Measurements from ENCODE around the gene FOXD2.

FOXD2 gene

DNA sequence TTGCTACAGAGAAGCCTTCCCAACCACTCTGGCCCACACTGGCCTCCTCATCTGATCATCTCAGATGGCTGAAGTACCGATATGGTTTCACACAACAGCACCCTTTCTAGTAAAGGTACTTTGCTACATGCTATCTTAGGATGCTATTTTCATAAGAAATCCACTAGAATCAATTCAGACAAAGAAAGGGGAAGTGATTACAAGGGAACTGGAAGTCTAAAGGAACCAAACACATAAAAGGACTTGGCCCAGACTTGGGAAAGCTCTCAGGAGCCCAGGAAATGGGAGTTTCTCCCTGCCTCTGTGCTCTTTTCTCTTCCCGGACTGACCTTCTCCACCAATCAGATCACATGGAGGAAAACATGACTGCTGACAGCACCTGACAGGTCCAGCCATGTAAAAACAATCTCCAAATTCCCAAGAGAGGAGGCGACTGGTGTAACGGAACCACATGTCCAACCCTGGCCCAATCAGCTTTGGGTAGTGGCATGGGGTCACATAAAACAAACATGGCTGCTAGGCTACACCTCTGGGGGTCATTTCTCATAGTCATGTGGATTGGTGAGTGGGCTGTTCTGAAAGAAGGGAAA is 34.4 kb upstream of the FOXD2 start:
- TF ChIP-seq, protein P1, sequence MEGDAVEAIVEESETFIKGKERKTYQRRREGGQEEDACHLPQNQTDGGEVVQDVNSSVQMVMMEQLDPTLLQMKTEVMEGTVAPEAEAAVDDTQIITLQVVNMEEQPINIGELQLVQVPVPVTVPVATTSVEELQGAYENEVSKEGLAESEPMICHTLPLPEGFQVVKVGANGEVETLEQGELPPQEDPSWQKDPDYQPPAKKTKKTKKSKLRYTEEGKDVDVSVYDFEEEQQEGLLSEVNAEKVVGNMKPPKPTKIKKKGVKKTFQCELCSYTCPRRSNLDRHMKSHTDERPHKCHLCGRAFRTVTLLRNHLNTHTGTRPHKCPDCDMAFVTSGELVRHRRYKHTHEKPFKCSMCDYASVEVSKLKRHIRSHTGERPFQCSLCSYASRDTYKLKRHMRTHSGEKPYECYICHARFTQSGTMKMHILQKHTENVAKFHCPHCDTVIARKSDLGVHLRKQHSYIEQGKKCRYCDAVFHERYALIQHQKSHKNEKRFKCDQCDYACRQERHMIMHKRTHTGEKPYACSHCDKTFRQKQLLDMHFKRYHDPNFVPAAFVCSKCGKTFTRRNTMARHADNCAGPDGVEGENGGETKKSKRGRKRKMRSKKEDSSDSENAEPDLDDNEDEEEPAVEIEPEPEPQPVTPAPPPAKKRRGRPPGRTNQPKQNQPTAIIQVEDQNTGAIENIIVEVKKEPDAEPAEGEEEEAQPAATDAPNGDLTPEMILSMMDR (IDR thresholded peaks at IDR 0.05; ENCODE audit: low read length) = no peak
- TF ChIP-seq EZH2 (IDR thresholded peaks at IDR 0.05; ENCODE audit: borderline replicate concordance, low read length) = no peak
- H3F3A ChIP-seq (ENCODE audit: insufficient read depth, low read length) = no peaks in the 10 kb centered on the region
- H3K4me2 ChIP-seq (ENCODE audit: low read length) = no peak overlapping the region
- H3K27me3 ChIP-seq (ENCODE audit: insufficient read depth, low read length) = no peaks in the 10 kb centered on the region
- no peak overlapping the region for H3K9ac ChIP-seq (ENCODE audit: low read length)
- no peaks in the 10 kb centered on the region for H3K4me1 ChIP-seq (ENCODE audit: insufficient read depth, low read length, severe bottlenecking)
- H4K20me1 ChIP-seq (ENCODE audit: insufficient read depth, low read length) = no peaks in the 10 kb centered on the region
- H3K36me3 ChIP-seq (ENCODE audit: insufficient read depth, low read length) = no peaks in the 10 kb centered on the region
- H3K27ac ChIP-seq (ENCODE audit: low read depth, low read length, poor library complexity, severe bottlenecking) = no peak overlapping the region
- H3K9me3 ChIP-seq (ENCODE audit: low read length) = no peaks in the 10 kb centered on the region
- H3K79me2 ChIP-seq (ENCODE audit: insufficient read depth, low read length) = no peaks in the 10 kb centered on the region
- no peak overlapping the region for H3K4me3 ChIP-seq (ENCODE audit: low read depth, low read length, poor library complexity, severe bottlenecking)
- H3K9me2 ChIP-seq (ENCODE audit: low read depth, low read length) = no peaks in the 10 kb centered on the region
- H2AFZ ChIP-seq (ENCODE audit: low read length) = no peak overlapping the region

DNA sequence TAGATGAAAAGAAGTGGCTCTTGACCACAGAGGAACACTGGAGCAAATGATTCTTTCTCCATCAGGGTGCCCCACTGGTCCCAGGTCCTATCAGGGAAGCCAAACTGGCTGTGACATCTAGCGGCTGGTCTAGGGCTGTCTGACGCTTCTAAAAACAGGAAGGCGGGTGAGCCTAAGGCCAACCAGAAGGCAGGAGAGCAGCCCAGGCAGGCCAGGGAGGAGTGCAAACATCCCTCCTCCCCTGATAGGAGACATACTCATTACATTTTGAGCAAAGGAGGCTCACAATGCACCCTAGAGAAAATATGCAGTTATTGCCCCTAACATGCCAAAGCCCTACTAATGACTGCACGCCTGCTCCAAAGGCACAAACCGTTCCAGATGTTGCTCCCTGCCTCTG is 32.1 kb upstream of the FOXD2 start:
- H3F3A ChIP-seq (ENCODE audit: insufficient read depth, low read length) = no peaks in the 10 kb centered on the region
- H2AFZ ChIP-seq (ENCODE audit: low read length) = no peak overlapping the region
- no peak overlapping the region for H3K9ac ChIP-seq (ENCODE audit: low read length)
- no peak overlapping the region for H3K27ac ChIP-seq (ENCODE audit: low read depth, low read length, poor library complexity, severe bottlenecking)
- H3K9me2 ChIP-seq (ENCODE audit: low read depth, low read length) = no peaks in the 10 kb centered on the region
- H3K9me3 ChIP-seq (ENCODE audit: low read length) = no peaks in the 10 kb centered on the region
- H3K4me3 ChIP-seq (ENCODE audit: low read depth, low read length, poor library complexity, severe bottlenecking) = no peak overlapping the region
- no peak overlapping the region for H3K4me2 ChIP-seq (ENCODE audit: low read length)
- no peaks in the 10 kb centered on the region for H3K36me3 ChIP-seq (ENCODE audit: insufficient read depth, low read length)
- no peaks in the 10 kb centered on the region for H4K20me1 ChIP-seq (ENCODE audit: insufficient read depth, low read length)
- TF ChIP-seq EZH2 (IDR thresholded peaks at IDR 0.05; ENCODE audit: borderline replicate concordance, low read length) = no peak
- TF ChIP-seq, protein P1 (IDR thresholded peaks at IDR 0.05; ENCODE audit: low read length) = no peak
- no peaks in the 10 kb centered on the region for H3K27me3 ChIP-seq (ENCODE audit: insufficient read depth, low read length)
- H3K79me2 ChIP-seq (ENCODE audit: insufficient read depth, low read length) = no peaks in the 10 kb centered on the region
- no peaks in the 10 kb centered on the region for H3K4me1 ChIP-seq (ENCODE audit: insufficient read depth, low read length, severe bottlenecking)

DNA sequence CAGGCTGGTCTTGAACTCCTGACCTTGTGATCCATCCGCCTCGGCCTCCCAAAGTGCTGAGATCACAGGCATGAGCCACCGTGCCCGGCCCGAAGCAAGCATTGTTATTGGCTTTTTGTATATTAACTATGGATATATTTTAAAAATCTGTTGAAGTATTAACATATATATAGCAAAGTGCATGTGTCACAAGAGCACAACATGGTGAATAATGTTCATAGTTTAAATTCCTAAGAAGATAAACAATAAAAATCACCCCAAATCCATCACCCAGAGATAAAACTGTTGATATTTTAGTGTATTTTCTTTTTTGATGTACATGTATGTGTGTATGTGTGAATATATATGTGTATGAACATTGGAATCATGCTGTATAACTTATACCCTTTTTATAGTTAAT is 30.9 kb upstream of the FOXD2 start:
- Histone ChIP-seq H2AFZ (ENCODE audit: low read length) (no peak overlapping the region), H4K20me1 (ENCODE audit: insufficient read depth, low read length) (no peaks in the 10 kb centered on the region), H3K79me2 (ENCODE audit: insufficient read depth, low read length) (no peaks in the 10 kb centered on the region), H3K4me1 (ENCODE audit: insufficient read depth, low read length, severe bottlenecking) (no peaks in the 10 kb centered on the region), H3K4me2 (ENCODE audit: low read length) (no peak overlapping the region), H3K9ac (ENCODE audit: low read length) (no peak overlapping the region), H3K9me2 (ENCODE audit: low read depth, low read length) (no peaks in the 10 kb centered on the region), H3K36me3 (ENCODE audit: insufficient read depth, low read length) (no peaks in the 10 kb centered on the region), H3K4me3 (ENCODE audit: low read depth, low read length, poor library complexity, severe bottlenecking) (no peak overlapping the region), H3K9me3 (ENCODE audit: low read length) (no peaks in the 10 kb centered on the region), H3K27ac (ENCODE audit: low read depth, low read length, poor library complexity, severe bottlenecking) (no peak overlapping the region), H3K27me3 (ENCODE audit: insufficient read depth, low read length) (no peaks in the 10 kb centered on the region), H3F3A (ENCODE audit: insufficient read depth, low read length) (no peaks in the 10 kb centered on the region)
- TF ChIP-seq, protein P1 (IDR thresholded peaks at IDR 0.05; ENCODE audit: low read length) = no peak
